WERI-Rb-1 (cell line): ENCODE results near the gene ARID3C.

Experiments used
- DNase-seq: peaks from one replicate; pipeline ENCODE4 v3.0.0-alpha.2; 2020
- H3K27ac ChIP-seq: fragments of 250-450 bp; sonication (Bioruptor Pico); 2 replicates; pipeline ENCODE4 v1.5.1; 2020; ENCODE audit warnings: mild to moderate bottlenecking, moderate library complexity
- H3K27me3 ChIP-seq: fragments of 250-450 bp; sonication (Bioruptor Pico); 2 replicates; pipeline ENCODE4 v1.5.1; 2021; ENCODE audit warnings: mild to moderate bottlenecking, low read depth, moderate library complexity; ENCODE audit not compliant: insufficient read depth, severe bottlenecking
- H3K36me3 ChIP-seq: fragments of 250-450 bp; sonication (Bioruptor Pico); 2 replicates; pipeline ENCODE4 v1.5.1; 2020; ENCODE audit warnings: mild to moderate bottlenecking, moderate library complexity
- H3K4me3 ChIP-seq: 2 replicates; pipeline ENCODE4 v1.5.1; 2011; ENCODE audit warnings: low read depth, mild to moderate bottlenecking, control low read depth, low read length
- H3K9me3 ChIP-seq: fragments of 250-450 bp; sonication (Bioruptor Pico); 2 replicates; pipeline ENCODE4 v1.5.1; 2021; ENCODE audit warnings: mild to moderate bottlenecking, moderate library complexity; ENCODE audit not compliant: severe bottlenecking
- TF ChIP-seq, protein P1 (sequence below): IDR thresholded peaks from 2 replicates; pipeline ENCODE4 v1.5.1; 2011; ENCODE audit warnings: low read depth, mild to moderate bottlenecking, control low read depth, inconsistent platforms, low read length

ARID3C gene

DNA sequence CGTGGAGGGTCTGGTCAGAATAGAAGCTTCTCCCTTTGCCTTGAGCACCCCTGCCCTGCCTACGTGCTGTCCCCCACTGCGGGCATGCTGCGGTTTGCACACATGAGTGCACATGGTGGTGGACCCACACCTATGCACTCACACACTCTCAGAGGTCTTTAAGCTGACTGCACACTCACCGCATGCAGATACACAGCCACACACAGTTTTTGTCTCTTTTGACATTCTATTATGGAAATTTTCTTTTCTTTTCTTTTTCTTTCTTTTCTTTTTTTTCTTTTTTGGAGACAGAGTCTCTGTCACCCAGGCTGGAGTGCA is 584 bp upstream of the ARID3C start:
- DNase-seq, result no peak
- TF ChIP-seq, protein P1, sequence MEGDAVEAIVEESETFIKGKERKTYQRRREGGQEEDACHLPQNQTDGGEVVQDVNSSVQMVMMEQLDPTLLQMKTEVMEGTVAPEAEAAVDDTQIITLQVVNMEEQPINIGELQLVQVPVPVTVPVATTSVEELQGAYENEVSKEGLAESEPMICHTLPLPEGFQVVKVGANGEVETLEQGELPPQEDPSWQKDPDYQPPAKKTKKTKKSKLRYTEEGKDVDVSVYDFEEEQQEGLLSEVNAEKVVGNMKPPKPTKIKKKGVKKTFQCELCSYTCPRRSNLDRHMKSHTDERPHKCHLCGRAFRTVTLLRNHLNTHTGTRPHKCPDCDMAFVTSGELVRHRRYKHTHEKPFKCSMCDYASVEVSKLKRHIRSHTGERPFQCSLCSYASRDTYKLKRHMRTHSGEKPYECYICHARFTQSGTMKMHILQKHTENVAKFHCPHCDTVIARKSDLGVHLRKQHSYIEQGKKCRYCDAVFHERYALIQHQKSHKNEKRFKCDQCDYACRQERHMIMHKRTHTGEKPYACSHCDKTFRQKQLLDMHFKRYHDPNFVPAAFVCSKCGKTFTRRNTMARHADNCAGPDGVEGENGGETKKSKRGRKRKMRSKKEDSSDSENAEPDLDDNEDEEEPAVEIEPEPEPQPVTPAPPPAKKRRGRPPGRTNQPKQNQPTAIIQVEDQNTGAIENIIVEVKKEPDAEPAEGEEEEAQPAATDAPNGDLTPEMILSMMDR, result no peak
- H3K27ac ChIP-seq, result no peak overlapping the region
- H3K36me3 ChIP-seq, result no peaks in the 10 kb centered on the region
- H3K4me3 ChIP-seq, result no peak overlapping the region
- H3K9me3 ChIP-seq, result no peaks in the 10 kb centered on the region
- peaks cover 21% of the 10 kb centered on the region for H3K27me3 ChIP-seq

- peaks cover 21% of the 10 kb centered on the region for H3K27me3 ChIP-seq
- H3K4me3 ChIP-seq, result peak overlapping the region; percentile 15
- no peak overlapping the region for H3K27ac ChIP-seq
- DNase-seq, result no peak
- TF ChIP-seq, protein P1, result no peak
- H3K9me3 ChIP-seq, result no peaks in the 10 kb centered on the region
- H3K36me3 ChIP-seq, result no peaks in the 10 kb centered on the region
These were observed 880 bp downstream of the ARID3C start for GRCh38 chr9:34627716-34628655.

DNA sequence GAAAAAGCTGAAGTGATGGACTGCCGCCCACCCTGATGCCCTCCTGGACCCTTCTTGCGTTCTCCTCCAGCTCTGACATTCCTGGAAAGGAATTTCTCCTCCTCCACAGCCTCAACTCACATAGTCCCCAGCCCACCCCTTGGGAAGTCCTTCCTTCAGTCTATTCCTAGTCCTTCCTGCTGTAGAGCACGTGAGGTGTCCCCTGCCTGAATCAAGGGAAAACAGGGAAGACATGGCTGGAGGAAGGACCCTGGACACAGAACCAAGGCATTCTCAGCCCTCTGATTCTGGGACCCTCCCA is 3.7 kb downstream of the ARID3C start:
- Histone ChIP-seq H3K27me3 (peaks cover 20% of the 10 kb centered on the region), H3K36me3 (no peaks in the 10 kb centered on the region), H3K4me3 (no peak overlapping the region), H3K9me3 (no peaks in the 10 kb centered on the region), H3K27ac (no peak overlapping the region)
- DNase-seq, result no peak
- TF ChIP-seq, protein P1, result no peak

GRCh38 chr9:34624475-34625185 is 4.2 kb downstream of the ARID3C start:
- H3K27ac ChIP-seq, result no peak overlapping the region
- H3K4me3 ChIP-seq, result no peak overlapping the region
- DNase-seq, result no peak
- H3K27me3 ChIP-seq, result peaks cover 16% of the 10 kb centered on the region
- H3K36me3 ChIP-seq, result no peaks in the 10 kb centered on the region
- TF ChIP-seq, protein P1, result no peak
- no peaks in the 10 kb centered on the region for H3K9me3 ChIP-seq

DNA sequence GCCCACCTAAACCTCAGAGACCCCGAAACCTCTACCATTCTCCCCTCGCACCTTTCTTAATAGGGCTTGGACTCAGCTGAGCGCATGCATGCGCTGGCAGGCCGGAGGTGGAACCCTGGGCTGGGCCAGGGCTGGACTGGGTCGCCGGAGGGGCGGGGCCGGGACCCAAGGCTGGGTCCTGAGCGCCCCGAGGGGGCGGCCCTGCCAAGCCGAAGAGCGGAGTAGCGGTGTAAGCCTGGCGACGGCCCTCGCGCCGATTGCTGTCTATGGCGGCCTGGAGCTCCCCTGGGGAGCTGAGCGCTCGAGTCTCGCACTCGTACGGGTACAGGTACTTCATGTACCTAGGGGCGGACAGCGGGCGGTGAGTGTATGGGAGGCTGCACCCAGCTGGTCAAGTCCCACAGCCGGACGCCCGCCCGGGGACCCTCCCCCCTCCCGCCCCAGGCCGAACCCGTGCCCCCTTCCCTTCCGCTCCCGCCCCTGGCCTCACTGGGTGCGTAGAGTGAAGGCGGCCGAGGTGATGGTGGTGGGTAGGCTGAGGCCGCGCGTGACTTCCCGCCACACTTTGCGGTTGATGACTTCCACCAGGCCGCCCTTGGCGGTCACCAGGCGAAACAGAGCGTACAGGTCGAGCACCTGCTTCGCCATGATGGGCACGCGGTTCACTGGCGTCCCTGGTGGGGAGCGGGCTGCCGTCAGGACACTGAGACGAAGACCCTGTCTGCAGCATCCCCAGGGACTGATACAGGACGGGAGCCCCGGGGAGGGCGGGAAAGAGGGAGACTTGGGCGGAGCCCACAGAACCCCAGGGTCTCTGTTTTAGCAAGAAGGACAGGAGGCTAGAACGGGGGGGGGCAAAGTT is 5.3 kb downstream of the ARID3C start:
- H3K27me3 ChIP-seq, result peaks cover 10% of the 10 kb centered on the region
- H3K27ac ChIP-seq, result no peak overlapping the region
- no peak for DNase-seq
- no peak overlapping the region for H3K4me3 ChIP-seq
- TF ChIP-seq, protein P1, result no peak
- H3K9me3 ChIP-seq, result no peaks in the 10 kb centered on the region
- peaks cover 1% of the 10 kb centered on the region for H3K36me3 ChIP-seq
